ENCODE data around the gene MRGPRE.
"Not testable (repeated sequence)": the region's sequence is repeated elsewhere in the genome, so short reads cannot be mapped to it uniquely, and the experiment has no call there.

Gene MRGPRE

GRCh38 chr11:3231851-3232744 is at the start of gene MRGPRE:
TSS of gene MRGPRE (minus strand) at chr11:3232417. CDS start at chr11:3228799, 3,618 bp downstream.
- no peak for DNase-seq (ENCODE audit: low read depth in 4 of 4, low spot score in 1 of 4)

- DNase-seq (ENCODE audit: low read depth in 4 of 4, low spot score in 1 of 4): not testable (repeated sequence)
Measured at GRCh38 chr11:3281146-3281545, 48.9 kb upstream of the MRGPRE start.

- not testable (repeated sequence) for DNase-seq (ENCODE audit: low read depth in 4 of 4, low spot score in 1 of 4)
Measured at GRCh38 chr11:3280662-3281061, 48.4 kb upstream of the MRGPRE start.

GRCh38 chr11:3278922-3279321 is 46.7 kb upstream of the MRGPRE start:
- not testable (repeated sequence) for DNase-seq (ENCODE audit: low read depth in 4 of 4, low spot score in 1 of 4)

- DNase-seq (ENCODE audit: low read depth in 4 of 4, low spot score in 1 of 4): not testable (repeated sequence)
Measured at GRCh38 chr11:3273629-3274028, 41.4 kb upstream of the MRGPRE start.

- DNase-seq (ENCODE audit: low read depth in 4 of 4, low spot score in 1 of 4): not testable (repeated sequence)
Measured at GRCh38 chr11:3262548-3262947, 30.3 kb upstream of the MRGPRE start.

GRCh38 chr11:3261831-3262230 is 29.6 kb upstream of the MRGPRE start:
- DNase-seq (ENCODE audit: low read depth in 4 of 4, low spot score in 1 of 4): not testable (repeated sequence)

- not testable (repeated sequence) for DNase-seq (ENCODE audit: low read depth in 4 of 4, low spot score in 1 of 4)
Measured at GRCh38 chr11:3257509-3257908, 25.3 kb upstream of the MRGPRE start.

- not testable (repeated sequence) for DNase-seq (ENCODE audit: low read depth in 4 of 4, low spot score in 1 of 4)
Measured at GRCh38 chr11:3255241-3255640, 23.0 kb upstream of the MRGPRE start.

GRCh38 chr11:3254773-3255172 is 22.6 kb upstream of the MRGPRE start:
- DNase-seq (ENCODE audit: low read depth in 4 of 4, low spot score in 1 of 4): not testable (repeated sequence)

- DNase-seq (ENCODE audit: low read depth in 4 of 4, low spot score in 1 of 4): no peak
Measured at GRCh38 chr11:3245071-3245470, 12.9 kb upstream of the MRGPRE start.

GRCh38 chr11:3243880-3244279 is 11.7 kb upstream of the MRGPRE start:
- no peak for DNase-seq (ENCODE audit: low read depth in 4 of 4, low spot score in 1 of 4)

- DNase-seq (ENCODE audit: low read depth in 4 of 4, low spot score in 1 of 4): no peak
Measured at GRCh38 chr11:3237119-3237518, 4.9 kb upstream of the MRGPRE start.

GRCh38 chr11:3234846-3235245 is 2.6 kb upstream of the MRGPRE start:
- no peak for DNase-seq (ENCODE audit: low read depth in 4 of 4, low spot score in 1 of 4)

- no peak for DNase-seq (ENCODE audit: low read depth in 4 of 4, low spot score in 1 of 4)
Measured at GRCh38 chr11:3232956-3233355, 739 bp upstream of the MRGPRE start.

- no peak for DNase-seq (ENCODE audit: low read depth in 4 of 4, low spot score in 1 of 4)
Measured at GRCh38 chr11:3231550-3231850, 717 bp downstream of the MRGPRE start.

- no peak for DNase-seq (ENCODE audit: low read depth in 4 of 4, low spot score in 1 of 4)
Measured at GRCh38 chr11:3230636-3231549, 1.3 kb downstream of the MRGPRE start.

GRCh38 chr11:3229673-3230630 is 2.3 kb downstream of the MRGPRE start:
- no peak for DNase-seq (ENCODE audit: low read depth in 4 of 4, low spot score in 1 of 4)

- DNase-seq (ENCODE audit: low read depth in 4 of 4, low spot score in 1 of 4): no peak
Measured at GRCh38 chr11:3228445-3228829, 3.8 kb downstream of the MRGPRE start.

GRCh38 chr11:3227568-3228444 is 4.4 kb downstream of the MRGPRE start:
- DNase-seq (ENCODE audit: low read depth in 4 of 4, low spot score in 1 of 4): no peak

All from stimulated activated CD4-positive, alpha-beta T cell treated with anti-CD3 and anti-CD28 coated beads, Interleukin-1b, Interleukin-23, amount 100 ng/mL, for 24 hours (primary cell).